SK-N-SH (cell line): ENCODE data around the gene SLC5A4.
"Not testable (repeated sequence)": the region's sequence is repeated elsewhere in the genome, so short reads cannot be mapped to it uniquely, and the experiment has no call there.

Experiments
- CHD2 ChIP-seq: fragments of 150-350 bp; IDR thresholded peaks from 2 replicates; pipeline ENCODE4 v1.6.1; 2018; ENCODE audit warnings: low read length; ENCODE audit not compliant: partially characterized antibody
- CTCF ChIP-seq: fragments of 200-600 bp; sonication (generic); IDR thresholded peaks from 2 replicates; pipeline ENCODE4 v1.6.1; 2017; ENCODE audit warnings: antibody characterized with exemption, mild to moderate bottlenecking, moderate library complexity
- EZH2phosphoT487 ChIP-seq: fragments of 200-600 bp; sonication (generic); IDR thresholded peaks from 2 replicates; pipeline ENCODE4 v1.6.1; 2017; ENCODE audit warnings: low read depth, mixed run types, mild to moderate bottlenecking, antibody characterized with exemption, moderate library complexity, borderline replicate concordance
- NFIC ChIP-seq: IDR thresholded peaks from 2 replicates; pipeline ENCODE4 v1.4.0; 2012; ENCODE audit warnings: borderline replicate concordance
- NRF1 ChIP-seq: IDR thresholded peaks from 2 replicates; pipeline ENCODE4 v1.6.1; 2012; ENCODE audit warnings: low read depth, mild to moderate bottlenecking, low read length
- POLR2AphosphoS5 ChIP-seq: IDR thresholded peaks from 2 replicates; pipeline ENCODE4 v1.6.1; 2012; ENCODE audit warnings: low read depth, low read length
- RFX5 ChIP-seq: IDR thresholded peaks from 2 replicates; pipeline ENCODE4 v1.6.1; 2012; ENCODE audit warnings: mild to moderate bottlenecking, improper control_type of control experiment, low read length
- TAF1 ChIP-seq: IDR thresholded peaks from 2 replicates; pipeline ENCODE4 v1.6.1; 2012; ENCODE audit warnings: low read depth, mild to moderate bottlenecking, low read length, moderate library complexity, borderline replicate concordance
- TCF12 ChIP-seq: IDR thresholded peaks from 2 replicates; pipeline ENCODE4 v1.4.0; 2012
- USF1 ChIP-seq: IDR thresholded peaks from 2 replicates; pipeline ENCODE4 v1.4.0; 2012; ENCODE audit warnings: low read depth, borderline replicate concordance
- USF2 ChIP-seq: fragments of 150-350 bp; IDR thresholded peaks from 2 replicates; pipeline ENCODE4 v1.6.1; 2017; ENCODE audit warnings: antibody characterized with exemption, low read length, low read depth, borderline replicate concordance
- YY1 ChIP-seq: IDR thresholded peaks from 2 replicates; pipeline ENCODE4 v1.4.0; 2012; ENCODE audit warnings: low read depth, mild to moderate bottlenecking

GRCh38 chr22:32193346-32193745 lies 61.8 kb downstream of the SLC5A4 start:
- TF ChIP-seq CTCF, YY1, TAF1, RFX5, EZH2phosphoT487, TCF12, USF1, CHD2, POLR2AphosphoS5, NFIC, NRF1, USF2: not testable (repeated sequence)
